Endothelial cell of umbilical vein (primary cell): Measurements from ENCODE around the gene CTNNA2. TPM values are rescaled to one million over a fixed set of nuclear protein-coding genes. Genes with fewer than 3 reads are reported as not detected.

Source experiments
- BruUV-seq: library from RNA; stranded (reverse); fragments of 400-500 nt; replicated peaks from 2 replicates; lab custom pipeline; 2021; lab: Mats Ljungman, UMichigan
- CTCF ChIA-PET: fragments of 300-600, 350-600 bp; sonication (Branson Sonifier 250); formaldehyde crosslinking; loops from one replicate; lab custom pipeline; 2021; ENCODE audit warnings: antibody characterized with exemption, inconsistent platforms; lab: Charles Lee
- POLR2A ChIA-PET: fragments of 300-600, 350-600 bp; sonication (Branson Sonifier 250); formaldehyde crosslinking; loops from one replicate; lab custom pipeline; 2021; ENCODE audit warnings: antibody characterized with exemption, inconsistent platforms; lab: Charles Lee
- DNase-seq: peaks from one replicate; pipeline ENCODE4 v3.0.0-alpha.2; 2011; ENCODE audit warnings: low read depth, low spot score
- FAIRE-seq: peaks from 2 replicates; lab custom pipeline; 2011; peaks lifted over from hg19 to GRCh38; lab: Jason Lieb, UNC
- H2AFZ ChIP-seq: 2 replicates; pipeline ENCODE4 v1.6.0; 2012; ENCODE audit warnings: low read depth, low read length, control low read depth, inconsistent platforms
- H3K27ac ChIP-seq: 2 replicates; pipeline ENCODE4 v1.5.1; 2011; ENCODE audit warnings: low read depth, mild to moderate bottlenecking, control low read depth, low read length, moderate library complexity; ENCODE audit not compliant: insufficient read depth
- H3K27me3 ChIP-seq, 2 experiments: 2 replicates each; pipeline versions ENCODE4 v1.6.0 to v1.6.1; 2011; ENCODE audit warnings: low read length in 2 of 2, mixed read lengths in 1 of 2; ENCODE audit not compliant: control insufficient read depth in 2 of 2, insufficient read depth in 2 of 2
- H3K36me3 ChIP-seq, 2 experiments: 2 replicates in 1 of 2; 3 replicates in 1 of 2; pipeline ENCODE4 v1.5.1; 2011; ENCODE audit warnings: low read length in 2 of 2, mild to moderate bottlenecking in 1 of 2, moderate library complexity in 1 of 2; ENCODE audit not compliant: control insufficient read depth in 2 of 2, insufficient read depth in 2 of 2; ENCODE audit errors: extremely low read depth in 1 of 2
- H3K4me1 ChIP-seq: 3 replicates; pipeline ENCODE4 v1.5.1; 2011; ENCODE audit warnings: mild to moderate bottlenecking, low read length; ENCODE audit not compliant: control insufficient read depth, insufficient read depth; ENCODE audit errors: extremely low read depth
- H3K4me2 ChIP-seq: 2 replicates; pipeline ENCODE4 v1.6.1; 2011; ENCODE audit warnings: low read length, control low read depth, mixed read lengths; ENCODE audit not compliant: insufficient read depth
- H3K4me3 ChIP-seq, 3 experiments: fragments of 200-600 bp in 1 of 3; sonication (generic), shearing (Covaris generic) in 1 of 3; replicated peaks in 1 of 3; 2 replicates each; pipeline ENCODE4 v1.5.1; 2011 to 2016; ENCODE audit warnings: control low read depth in 3 of 3, low read length in 3 of 3, mild to moderate bottlenecking in 2 of 3, inconsistent platforms in 1 of 3, low read depth in 1 of 3, moderate library complexity in 1 of 3; ENCODE audit not compliant: insufficient read depth in 1 of 3
- H3K79me2 ChIP-seq: 2 replicates; pipeline ENCODE4 v1.6.0; 2012; ENCODE audit warnings: low read length, inconsistent platforms; ENCODE audit not compliant: control insufficient read depth, insufficient read depth
- H3K9ac ChIP-seq: replicated peaks from 2 replicates; pipeline ENCODE3; 2011; ENCODE audit warnings: low read length, control low read depth; ENCODE audit not compliant: insufficient read depth; ENCODE audit errors: extremely low read depth
- H3K9me1 ChIP-seq: replicated peaks from 3 replicates; pipeline ENCODE4 v1.6.0; 2011; ENCODE audit warnings: mild to moderate bottlenecking, low read length; ENCODE audit not compliant: control insufficient read depth, insufficient read depth; ENCODE audit errors: extremely low read depth
- H3K9me3 ChIP-seq: replicated peaks from 2 replicates; pipeline ENCODE4 v1.5.1; 2012; ENCODE audit warnings: low read length, inconsistent platforms; ENCODE audit not compliant: control insufficient read depth, insufficient read depth
- H4K20me1 ChIP-seq: replicated peaks from 2 replicates; pipeline ENCODE3; 2011; ENCODE audit warnings: mild to moderate bottlenecking, low read length; ENCODE audit not compliant: control insufficient read depth, insufficient read depth; ENCODE audit errors: extremely low read depth
- CTCF ChIP-seq, 2 donors: IDR thresholded peaks; 1 replicate in 1 of 2; 2 replicates in 1 of 2; pipeline ENCODE4 v1.5.1; 2011; ENCODE audit warnings: low read length in 2 of 2, mild to moderate bottlenecking in 2 of 2, moderate library complexity in 2 of 2, control low read depth in 1 of 2, inconsistent platforms in 1 of 2, low read depth in 1 of 2; ENCODE audit not compliant: insufficient read depth in 1 of 2; ENCODE audit errors: extremely low read depth in 1 of 2
- EZH2 ChIP-seq: IDR thresholded peaks from 2 replicates; pipeline ENCODE4 v1.6.1; 2012; ENCODE audit warnings: borderline replicate concordance, low read depth, mild to moderate bottlenecking, moderate library complexity, low read length, inconsistent platforms; ENCODE audit not compliant: severe bottlenecking
- FOS ChIP-seq: IDR thresholded peaks from 2 replicates; pipeline ENCODE4 v1.6.1; 2011; ENCODE audit warnings: mild to moderate bottlenecking, low read length, moderate library complexity, borderline replicate concordance; ENCODE audit not compliant: insufficient read depth
- GATA2 ChIP-seq: IDR thresholded peaks from 2 replicates; pipeline ENCODE4 v1.7.0; 2011; ENCODE audit warnings: low read depth, mild to moderate bottlenecking, moderate library complexity, mixed read lengths, low read length; ENCODE audit not compliant: insufficient read length, insufficient read depth
- JUN ChIP-seq: IDR thresholded peaks from 2 replicates; pipeline ENCODE4 v1.6.1; 2011; ENCODE audit warnings: borderline replicate concordance, low read depth; ENCODE audit not compliant: insufficient read length, insufficient read depth
- MYC ChIP-seq: IDR thresholded peaks from one replicate; pipeline ENCODE4 v1.6.1; 2011; ENCODE audit warnings: mild to moderate bottlenecking, low read depth, low read length
- POLR2A ChIP-seq: IDR thresholded peaks from 2 replicates; pipeline ENCODE4 v1.6.1; 2012; ENCODE audit warnings: low read depth, mild to moderate bottlenecking, control low read depth, low read length
- POLR2AphosphoS5 ChIP-seq: IDR thresholded peaks from 2 replicates; pipeline ENCODE4 v1.6.1; 2012; ENCODE audit warnings: low read depth, mild to moderate bottlenecking, control low read depth, low read length, moderate library complexity; ENCODE audit not compliant: insufficient read depth
- dilution Hi-C: fragments of 300-500 bp; cut with MboI; formaldehyde crosslinking; loops from one replicate; pipeline ENCODE4 v1.15.0; 2019; ENCODE audit warnings: low sequenced_read_pairs; ENCODE audit not compliant: extremely low pct_ligation_motif_present
- intact Hi-C: fragments of 100-400 bp; cut with micrococcal nuclease; formaldehyde crosslinking; loops from one replicate; pipeline ENCODE4 v1.10.0; 2022
- polyA plus RNA-seq, 4 experiments: library from polyadenylated mRNA; depleted of rRNA in 3 of 4; stranded (reverse) in 3 of 4; unstranded in 1 of 4; fragments of >200 nt; gene quantifications; 2 replicates each; pipeline versions ENCODE4 v1.2.1 to v1.2.3, GENCODE V29; 2011 to 2012; ENCODE audit warnings: missing spikeins in 1 of 4
- total RNA-seq: library from RNA; stranded (reverse); gene quantifications from 2 replicates; pipeline ENCODE4 v1.2.3, GENCODE V29; 2021
- TF ChIP-seq, protein P1 (sequence below): IDR thresholded peaks from 2 replicates; pipeline ENCODE4 v1.6.1; 2011; ENCODE audit not compliant: insufficient read depth, insufficient read length

Gene CTNNA2
- total and polyA plus RNA-seq, 2 donors (not counting 3 experiments of a cell fraction or from before 2014, with no cell fraction given): not detected

- no peak overlapping the region for H3K9ac ChIP-seq
- no peak for TF ChIP-seq EZH2
- TF ChIP-seq POLR2A: no peak
- TF ChIP-seq, protein P1, sequence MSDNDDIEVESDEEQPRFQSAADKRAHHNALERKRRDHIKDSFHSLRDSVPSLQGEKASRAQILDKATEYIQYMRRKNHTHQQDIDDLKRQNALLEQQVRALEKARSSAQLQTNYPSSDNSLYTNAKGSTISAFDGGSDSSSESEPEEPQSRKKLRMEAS: no peak
- TF ChIP-seq FOS: no peak
- TF ChIP-seq POLR2AphosphoS5: no peak
- no peak for TF ChIP-seq GATA2
- no peak for TF ChIP-seq JUN
- no peak for TF ChIP-seq CTCF (IDR thresholded peaks at IDR 0.05; ENCODE audit: extremely low read depth in 1 of 2, insufficient read depth in 1 of 2, low read depth in 1 of 2, low read length in 2 of 2)
- TF ChIP-seq MYC: no peak
- no peak for FAIRE-seq
- H3K4me1 ChIP-seq: no peaks in the 10 kb centered on the region
- H3K79me2 ChIP-seq: no peaks in the 10 kb centered on the region
- H3K27me3 ChIP-seq: no peaks in the 10 kb centered on the region
- H3K9me1 ChIP-seq: no peaks in the 10 kb centered on the region
- no peak overlapping the region for H3K4me2 ChIP-seq
- intact Hi-C loops (no loop called here), dilution Hi-C loops (no loop called here)
- CTCF ChIA-PET: no interaction called here
- no peaks in the 10 kb centered on the region for H4K20me1 ChIP-seq
- H3K4me3 ChIP-seq: no peak overlapping the region
- POLR2A ChIA-PET: no interaction called here
- H3K27ac ChIP-seq: no peak overlapping the region
- no peaks in the 10 kb centered on the region for H3K36me3 ChIP-seq
- no peak for DNase-seq
- H3K9me3 ChIP-seq: no peaks in the 10 kb centered on the region
- no TSS peak for BruUV-seq
- H2AFZ ChIP-seq: no peak overlapping the region
Observed at GRCh38 chr2:80462654-80463053, 949.8 kb downstream of the CTNNA2 start.
